D721Med (cell line): ENCODE data around the gene CCDC74A.
"Not testable (repeated sequence)": the region's sequence is repeated elsewhere in the genome, so short reads cannot be mapped to it uniquely, and the experiment has no call there.

Experiments used
- DNase-seq: peaks from one replicate; pipeline ENCODE4 v3.0.0; 2011; ENCODE audit warnings: low spot score; ENCODE audit not compliant: insufficient read length
- FAIRE-seq: peaks from 2 replicates; lab custom pipeline; 2011; peaks lifted over from hg19 to GRCh38; lab: Jason Lieb, UNC
- TF ChIP-seq, protein P1 (sequence below): IDR thresholded peaks from 2 replicates; pipeline ENCODE4 v1.5.1; 2012; ENCODE audit warnings: mild to moderate bottlenecking, control low read depth; ENCODE audit not compliant: insufficient read depth; ENCODE audit errors: missing control alignments

Gene CCDC74A

DNA sequence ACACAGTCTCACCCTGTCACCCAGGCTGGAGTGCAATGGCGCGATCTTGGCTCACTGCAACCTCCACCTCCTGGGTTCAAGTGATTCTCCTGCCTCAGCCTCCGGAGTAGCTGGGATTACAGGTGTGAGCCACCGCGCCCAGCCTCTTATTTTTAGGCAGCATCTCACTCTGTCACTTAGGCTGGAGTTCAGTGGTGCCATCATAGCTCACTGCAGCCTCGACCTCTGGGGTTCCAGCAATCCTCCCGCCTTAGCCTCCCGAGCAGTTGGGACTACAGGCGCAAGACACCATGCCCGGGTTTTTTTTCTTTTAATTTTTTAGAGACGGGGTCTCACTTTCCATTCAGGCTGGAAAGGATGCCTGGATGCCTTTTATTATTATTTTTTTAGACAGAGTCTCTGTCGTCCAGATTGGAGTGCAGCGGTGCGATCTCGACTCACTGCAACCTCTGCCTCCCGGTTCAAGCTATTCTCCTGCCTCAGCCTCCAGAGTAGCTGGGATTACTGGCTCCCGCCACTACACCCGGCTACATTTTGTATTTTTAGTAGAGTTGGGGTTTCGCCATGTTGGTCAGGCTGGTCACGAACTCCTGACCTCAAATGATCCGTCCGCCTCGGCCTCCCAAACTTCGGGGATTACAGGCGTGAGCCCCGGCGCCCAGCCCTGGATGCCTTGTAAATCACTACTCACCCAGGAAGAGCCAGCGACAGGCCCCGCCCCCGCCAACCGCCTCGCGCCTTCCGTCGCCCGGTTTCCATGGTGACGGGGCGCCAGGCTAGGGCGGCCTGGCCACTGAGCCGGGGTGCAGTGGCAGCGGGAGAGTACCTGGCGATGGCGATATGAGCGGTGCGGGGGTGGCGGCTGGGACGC is at the start of gene CCDC74A:
Gene CCDC74A, plus strand, starts transcription at position 758 of the 871 bp plus-strand sequence. Its CDS starts 83 bp downstream, at position 841.
- not testable (repeated sequence) for FAIRE-seq, DNase-seq

DNA sequence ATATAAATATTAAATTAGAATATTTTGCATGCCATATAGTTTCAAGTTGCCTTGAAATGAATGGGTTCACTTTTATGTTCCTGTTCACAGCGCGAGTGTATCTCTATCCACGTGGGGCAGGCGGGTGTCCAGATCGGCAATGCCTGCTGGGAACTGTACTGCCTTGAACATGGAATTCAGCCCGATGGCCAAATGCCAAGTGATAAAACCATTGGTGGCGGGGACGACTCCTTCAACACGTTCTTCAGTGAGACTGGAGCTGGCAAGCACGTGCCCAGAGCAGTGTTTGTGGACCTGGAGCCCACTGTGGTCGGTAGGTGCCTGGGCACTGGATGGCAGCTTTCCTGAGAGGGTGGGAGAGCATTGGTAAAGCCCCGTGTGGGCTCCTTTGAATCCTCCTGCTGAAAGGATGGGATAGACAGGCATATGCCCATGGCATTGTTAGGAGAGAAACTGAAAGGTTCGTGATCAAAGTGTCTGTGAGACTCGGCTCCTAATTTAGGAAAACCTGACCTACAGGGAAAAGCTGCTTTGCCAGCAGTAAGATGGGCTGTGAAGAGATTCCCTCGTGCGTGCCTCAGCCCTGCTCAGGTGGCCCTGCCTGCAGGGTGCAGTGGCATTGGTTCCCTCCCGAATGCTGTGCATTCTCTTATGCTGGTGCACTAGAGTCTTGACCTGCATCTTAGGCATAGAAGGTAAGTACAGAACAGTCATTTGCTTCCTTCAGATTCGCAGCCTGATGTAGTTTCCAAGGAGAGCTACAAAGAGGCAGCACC is 49.4 kb upstream of the CCDC74A start:
- not testable (repeated sequence) for FAIRE-seq

DNA sequence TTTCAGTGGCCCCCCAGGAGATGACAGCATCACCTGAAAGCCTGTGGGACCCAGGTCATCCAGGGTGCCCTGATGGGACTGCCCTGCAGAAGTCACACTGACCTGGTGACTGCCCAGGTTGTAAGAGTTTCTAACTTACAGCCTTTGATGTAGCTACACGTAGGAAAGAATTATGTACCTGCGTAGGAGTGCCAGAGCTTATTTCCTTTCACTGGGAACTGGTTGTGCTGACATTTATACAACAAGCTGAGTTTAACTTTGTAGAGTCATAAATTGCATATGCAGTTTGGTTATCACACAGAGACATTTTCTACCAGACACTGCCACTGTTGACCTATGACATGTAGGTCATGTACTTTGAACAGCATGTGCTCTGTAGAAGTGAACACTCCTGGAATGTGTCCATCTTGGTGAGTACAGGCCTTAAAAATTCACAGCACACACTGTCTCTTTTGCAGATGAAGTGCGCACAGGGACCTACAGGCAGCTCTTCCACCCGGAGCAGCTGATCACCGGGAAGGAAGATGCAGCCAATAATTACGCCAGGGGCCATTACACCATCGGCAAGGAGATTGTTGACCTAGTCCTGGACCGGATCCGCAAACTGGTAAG is 48.7 kb upstream of the CCDC74A start:
- DNase-seq, FAIRE-seq: not testable (repeated sequence)

More for the DNA sequence above, 49.4 kb upstream of the CCDC74A start:
- DNase-seq = not testable (repeated sequence)

DNA sequence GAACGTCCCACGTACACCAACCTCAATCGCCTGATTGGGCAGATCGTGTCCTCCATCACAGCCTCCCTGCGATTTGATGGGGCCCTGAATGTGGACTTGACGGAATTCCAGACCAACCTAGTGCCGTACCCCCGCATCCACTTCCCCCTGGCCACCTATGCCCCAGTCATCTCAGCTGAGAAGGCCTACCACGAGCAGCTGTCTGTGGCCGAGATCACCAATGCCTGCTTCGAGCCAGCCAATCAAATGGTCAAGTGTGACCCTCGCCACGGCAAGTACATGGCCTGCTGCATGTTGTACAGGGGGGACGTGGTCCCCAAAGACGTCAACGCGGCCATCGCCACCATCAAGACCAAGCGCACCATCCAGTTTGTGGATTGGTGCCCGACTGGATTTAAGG is 47.3 kb upstream of the CCDC74A start:
- DNase-seq, FAIRE-seq: not testable (repeated sequence)

DNA sequence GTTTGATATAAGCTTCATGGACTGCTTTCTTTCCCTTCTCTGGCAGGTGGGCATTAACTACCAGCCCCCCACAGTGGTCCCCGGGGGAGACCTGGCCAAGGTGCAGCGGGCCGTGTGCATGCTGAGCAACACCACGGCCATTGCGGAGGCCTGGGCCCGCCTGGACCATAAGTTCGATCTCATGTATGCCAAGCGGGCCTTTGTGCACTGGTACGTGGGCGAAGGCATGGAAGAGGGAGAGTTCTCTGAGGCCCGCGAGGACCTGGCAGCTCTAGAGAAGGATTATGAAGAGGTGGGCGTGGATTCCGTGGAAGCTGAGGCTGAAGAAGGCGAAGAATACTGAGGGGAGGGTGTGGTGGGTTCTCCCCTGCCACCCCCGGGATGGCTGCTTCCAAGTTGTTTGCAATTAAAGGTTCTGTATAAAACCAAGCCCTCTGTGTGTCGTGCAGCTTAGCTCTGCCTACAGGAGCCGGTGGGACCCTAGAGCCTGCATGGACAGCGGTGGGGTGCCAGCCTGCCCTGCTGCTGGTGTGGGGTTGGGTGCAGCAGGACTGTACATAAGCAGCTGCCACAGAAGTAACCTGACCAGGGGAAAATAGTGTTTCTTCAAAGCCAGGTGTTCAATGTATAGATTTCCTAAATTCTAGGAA is 45.1 kb upstream of the CCDC74A start:
- DNase-seq, FAIRE-seq: not testable (repeated sequence)

DNA sequence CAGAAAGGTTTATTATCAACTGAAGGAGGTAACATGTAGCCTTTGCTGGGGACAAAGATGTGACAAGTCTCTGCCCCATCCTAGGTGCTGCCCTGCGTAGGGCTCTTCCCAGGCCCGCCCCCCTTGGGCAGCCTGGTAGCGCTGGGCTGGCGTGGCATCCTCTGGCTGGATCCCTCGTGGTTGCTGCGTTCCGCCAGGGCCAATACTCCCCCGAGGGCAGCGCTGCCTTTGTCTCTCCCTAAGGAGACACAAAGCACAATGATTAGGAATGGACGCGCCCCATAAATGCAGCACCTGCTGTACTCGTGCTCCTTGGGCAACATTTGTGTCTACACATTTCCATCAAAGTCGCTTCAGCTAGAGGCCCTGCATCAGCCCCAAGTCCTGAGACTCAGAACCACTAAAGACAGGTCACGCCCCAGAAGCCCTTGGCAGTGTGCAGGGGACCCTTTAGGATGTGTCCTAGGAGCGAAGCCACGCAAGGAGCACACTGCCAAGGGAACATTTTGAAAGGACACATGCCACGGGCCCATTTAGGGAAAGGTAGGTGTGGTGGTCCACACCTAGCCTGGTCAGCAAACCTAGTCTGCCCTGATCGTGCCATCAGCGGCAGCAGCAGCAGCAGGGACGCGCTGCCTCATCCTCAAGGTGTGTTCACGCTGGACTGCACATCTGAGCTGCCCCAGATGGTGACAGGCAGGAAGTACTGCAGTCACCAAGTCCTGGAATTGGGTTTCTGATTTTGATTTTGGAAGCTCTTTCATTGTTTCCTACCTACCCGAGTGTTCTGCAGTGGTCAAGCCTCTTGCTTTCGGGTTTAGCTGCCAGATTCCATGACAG is 43.5 kb upstream of the CCDC74A start:
- not testable (repeated sequence) for FAIRE-seq, DNase-seq

DNA sequence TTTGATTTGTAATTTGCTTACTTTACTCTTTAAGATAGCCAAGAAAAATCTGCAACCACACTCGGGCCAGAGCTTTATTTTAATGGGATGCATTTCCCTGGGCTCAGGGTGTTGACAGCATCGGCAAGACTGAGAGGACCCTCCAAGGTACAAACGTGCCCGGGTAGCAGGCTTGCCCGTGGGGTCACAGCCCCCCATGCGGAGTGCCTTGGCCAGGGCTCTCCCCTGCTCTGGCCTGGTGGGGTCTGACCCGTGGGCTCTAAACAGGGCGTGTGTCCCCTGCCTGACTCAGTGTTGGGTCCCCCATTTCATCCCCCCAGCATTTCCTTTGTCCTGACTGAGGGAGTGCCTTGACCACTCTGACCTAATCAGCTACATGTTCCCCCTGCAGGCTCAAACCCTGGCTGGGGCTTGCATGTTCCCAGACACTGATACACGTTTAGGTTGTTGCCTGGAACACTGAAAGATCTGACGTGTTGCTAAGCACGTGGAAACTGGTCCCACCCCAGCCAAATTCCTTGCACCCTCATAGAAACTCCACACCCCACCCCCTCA is 42.7 kb upstream of the CCDC74A start:
- DNase-seq, FAIRE-seq: not testable (repeated sequence)

DNA sequence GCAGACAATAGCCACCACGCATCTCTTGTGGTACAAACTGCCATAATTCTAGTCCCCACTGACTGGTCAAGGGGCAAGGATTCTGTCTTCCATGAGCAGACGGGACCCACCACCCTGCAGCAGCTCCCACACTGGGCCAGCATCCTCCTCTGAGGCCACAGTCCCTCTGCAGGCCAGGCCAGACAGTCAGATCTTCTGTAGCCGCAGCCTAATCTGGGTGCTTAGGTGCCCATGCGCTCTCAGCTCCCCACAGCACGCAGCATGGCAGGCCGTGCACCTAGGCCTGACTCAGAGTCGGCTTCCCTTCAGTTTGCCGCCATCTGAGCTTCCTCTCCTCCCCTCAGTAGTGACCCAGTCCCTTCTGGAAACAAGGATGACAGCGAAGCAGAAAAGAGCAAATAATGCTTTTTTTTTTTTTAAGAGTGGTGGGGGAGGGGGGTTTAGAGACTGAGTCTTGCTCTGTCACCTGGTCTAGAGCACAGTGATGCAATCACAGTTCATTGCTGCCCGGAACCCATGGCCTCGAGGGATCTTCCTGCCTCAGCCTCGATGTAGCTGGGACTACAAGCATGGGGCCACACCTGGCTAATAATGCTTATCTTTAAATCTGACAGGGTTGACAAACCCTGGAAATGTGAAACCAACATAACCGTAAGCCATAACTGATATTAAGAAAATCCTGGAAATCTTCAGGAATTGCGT is 41.3 kb upstream of the CCDC74A start:
- FAIRE-seq, DNase-seq: not testable (repeated sequence)

DNA sequence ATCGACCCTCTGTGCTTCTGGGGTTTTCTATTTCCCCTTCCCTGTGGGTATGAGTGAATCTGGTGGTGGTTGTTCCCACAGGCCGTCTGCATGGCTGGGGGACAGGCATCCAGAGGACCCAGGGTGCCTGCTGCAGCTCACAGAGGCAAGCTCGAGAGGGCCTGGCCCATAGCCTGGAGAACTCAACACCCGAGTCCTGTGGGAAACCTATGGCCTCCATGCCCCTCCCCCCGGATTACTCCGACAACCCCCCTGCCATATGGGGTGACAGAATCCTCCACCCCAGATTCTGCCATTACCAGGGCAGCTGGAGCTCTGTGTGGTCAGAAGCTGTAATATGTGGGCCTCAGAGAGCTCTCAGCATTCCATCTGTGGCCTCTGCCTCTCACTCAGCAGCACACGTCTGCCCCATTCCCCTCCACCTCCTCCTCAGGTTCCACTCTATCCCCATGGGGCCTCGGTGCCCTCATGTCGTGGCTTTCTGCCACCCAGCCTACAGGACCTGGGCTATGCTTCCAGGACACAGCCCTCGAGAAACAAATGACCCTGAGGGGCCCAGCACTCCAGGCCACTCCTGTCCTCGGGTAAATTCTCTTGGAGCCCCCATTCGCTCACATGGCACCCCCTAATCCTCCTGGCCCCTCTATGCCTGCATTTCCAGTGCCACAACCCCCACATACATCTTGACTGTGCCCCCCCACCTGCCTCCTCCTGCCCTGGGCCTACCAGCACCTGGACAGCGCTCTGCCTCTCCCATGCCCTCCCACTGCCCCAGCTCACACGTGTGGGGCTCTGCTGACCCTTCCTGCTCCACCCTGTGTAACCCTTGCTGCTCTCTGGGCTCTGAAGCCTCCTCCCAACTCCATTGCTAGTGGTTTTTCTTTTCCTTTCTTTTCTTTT is 39.1 kb upstream of the CCDC74A start:
- TF ChIP-seq, protein P1, sequence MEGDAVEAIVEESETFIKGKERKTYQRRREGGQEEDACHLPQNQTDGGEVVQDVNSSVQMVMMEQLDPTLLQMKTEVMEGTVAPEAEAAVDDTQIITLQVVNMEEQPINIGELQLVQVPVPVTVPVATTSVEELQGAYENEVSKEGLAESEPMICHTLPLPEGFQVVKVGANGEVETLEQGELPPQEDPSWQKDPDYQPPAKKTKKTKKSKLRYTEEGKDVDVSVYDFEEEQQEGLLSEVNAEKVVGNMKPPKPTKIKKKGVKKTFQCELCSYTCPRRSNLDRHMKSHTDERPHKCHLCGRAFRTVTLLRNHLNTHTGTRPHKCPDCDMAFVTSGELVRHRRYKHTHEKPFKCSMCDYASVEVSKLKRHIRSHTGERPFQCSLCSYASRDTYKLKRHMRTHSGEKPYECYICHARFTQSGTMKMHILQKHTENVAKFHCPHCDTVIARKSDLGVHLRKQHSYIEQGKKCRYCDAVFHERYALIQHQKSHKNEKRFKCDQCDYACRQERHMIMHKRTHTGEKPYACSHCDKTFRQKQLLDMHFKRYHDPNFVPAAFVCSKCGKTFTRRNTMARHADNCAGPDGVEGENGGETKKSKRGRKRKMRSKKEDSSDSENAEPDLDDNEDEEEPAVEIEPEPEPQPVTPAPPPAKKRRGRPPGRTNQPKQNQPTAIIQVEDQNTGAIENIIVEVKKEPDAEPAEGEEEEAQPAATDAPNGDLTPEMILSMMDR = no peak
- no peak for FAIRE-seq
- no peak for DNase-seq

DNA sequence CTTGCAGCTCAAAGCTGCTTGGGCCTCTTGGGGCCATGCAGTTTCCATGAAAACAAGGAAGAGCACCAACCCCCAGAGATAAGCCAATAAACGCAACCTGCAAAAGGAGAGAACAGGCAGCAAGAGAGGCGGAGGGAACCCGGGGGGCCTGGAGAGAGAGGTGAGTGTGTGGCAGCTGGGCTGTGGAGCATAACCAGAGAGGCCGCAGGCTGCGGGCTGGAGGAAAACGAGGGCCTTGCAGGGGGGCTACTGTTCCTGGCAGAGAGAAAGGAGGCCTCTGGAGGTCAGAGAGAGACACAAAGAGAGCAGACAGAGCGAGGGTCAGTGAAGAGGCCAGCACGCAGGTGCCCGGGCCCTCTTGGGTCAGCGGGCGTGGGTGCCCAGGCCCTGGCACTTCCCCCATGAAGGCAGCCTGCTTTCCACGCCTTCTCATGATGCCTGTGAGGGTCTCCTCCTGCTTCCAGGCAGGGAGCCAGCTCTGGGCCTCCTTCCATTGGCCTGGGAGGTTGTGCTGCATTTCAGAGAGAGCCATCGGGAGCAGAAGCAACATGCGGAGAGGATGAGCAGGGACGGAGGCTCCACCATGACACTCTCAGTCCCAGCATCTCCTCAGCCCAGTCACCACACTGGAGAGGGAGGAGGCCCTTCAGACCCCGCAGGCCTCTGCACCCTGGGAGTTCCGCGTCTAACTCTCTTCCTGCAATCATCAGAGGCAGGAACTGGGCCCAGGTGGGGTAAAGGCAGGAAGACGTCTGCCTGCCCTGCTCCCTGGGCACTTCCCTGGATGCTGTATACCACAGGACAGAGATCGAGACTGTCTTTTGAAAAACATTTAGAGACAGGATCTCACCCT is 36.8 kb upstream of the CCDC74A start:
- FAIRE-seq, DNase-seq: not testable (repeated sequence)

DNA sequence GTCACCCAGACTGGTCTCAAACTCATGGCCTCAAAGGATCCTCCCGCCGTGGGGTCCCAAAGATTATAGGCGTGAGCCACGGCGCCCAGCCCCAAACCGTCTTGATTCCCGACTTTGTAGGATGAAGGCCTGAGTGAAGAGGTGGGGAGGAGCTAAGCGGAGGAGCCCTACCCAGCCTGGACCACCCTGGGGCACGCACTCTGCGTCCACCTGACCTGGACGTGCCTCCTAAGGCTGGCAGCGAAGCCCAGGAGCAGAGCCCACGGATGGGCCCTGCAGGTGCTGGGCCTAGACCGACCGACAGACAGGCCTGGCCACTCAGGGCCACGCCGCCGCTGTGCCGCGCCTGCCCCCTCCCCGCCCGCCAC is 36.2 kb upstream of the CCDC74A start:
- not testable (repeated sequence) for DNase-seq, FAIRE-seq

DNA sequence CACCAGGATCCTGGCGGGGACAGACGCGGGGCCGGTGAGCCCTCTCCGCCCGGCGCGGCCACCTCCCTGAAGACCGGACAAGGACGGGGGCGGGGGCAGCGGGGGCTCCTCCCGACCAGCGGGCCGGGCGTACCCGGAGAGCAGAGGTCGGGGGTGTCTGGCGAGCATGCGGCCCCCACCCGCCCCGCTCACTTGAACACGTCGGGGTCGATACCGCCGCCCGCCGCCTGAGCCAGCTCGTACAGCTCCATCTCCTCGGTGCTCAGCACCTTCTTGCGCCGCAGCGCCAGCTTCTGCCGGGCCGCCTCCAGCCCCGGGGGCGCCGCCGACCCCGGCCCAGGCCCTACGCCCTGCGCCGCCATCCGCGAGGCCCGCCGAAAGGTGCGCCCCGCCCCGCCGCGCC is 35.7 kb upstream of the CCDC74A start, which contains the start of gene MZT2A:
Gene MZT2A, minus strand, starts transcription at position 383 of the 403 bp plus-strand sequence. Its CDS starts 21 bp downstream, at position 362.
- not testable (repeated sequence) for FAIRE-seq, DNase-seq
